Activated CD8-positive, alpha-beta memory T cell treated with anti-CD3 and anti-CD28 coated beads, Interleukin-2, amount 10 ng/mL, durations not matched to agents 7 days and 5 days (primary cell): ENCODE results near the gene FAM163B. TPM values are rescaled to one million over a fixed set of nuclear protein-coding genes. Genes with fewer than 3 reads are reported as not detected.

Source experiments
- ATAC-seq: fragments of 150-1000 bp; cut with Tn5 transposase; one replicate; pipeline ENCODE4 v1.10.0; 2021; ENCODE audit warnings: moderate library complexity
- CTCF ChIA-PET: fragments of 350-600 bp; sonication (Branson Sonifier 250); formaldehyde crosslinking; loops from one replicate; lab custom pipeline; 2021; ENCODE audit warnings: antibody characterized with exemption; lab: Charles Lee
- DNase-seq: peaks from one replicate; pipeline ENCODE4 v3.0.0-alpha.2; 2020
- H3K27ac Mint-ChIP-seq: one replicate; pipeline ENCODE4 v1.8.0; 2021; ENCODE audit warnings: mild to moderate bottlenecking, mixed read lengths
- H3K27me3 Mint-ChIP-seq: one replicate; pipeline ENCODE4 v1.8.0; 2021; ENCODE audit warnings: mixed read lengths
- H3K36me3 Mint-ChIP-seq: one replicate; pipeline ENCODE4 v1.8.0; 2021; ENCODE audit warnings: mild to moderate bottlenecking, mixed read lengths
- H3K4me1 Mint-ChIP-seq: one replicate; pipeline ENCODE4 v1.8.0; 2021; ENCODE audit warnings: mixed read lengths
- H3K4me3 Mint-ChIP-seq: one replicate; pipeline ENCODE4 v1.8.0; 2021; ENCODE audit warnings: mild to moderate bottlenecking, moderate library complexity, mixed read lengths
- H3K9me3 Mint-ChIP-seq: one replicate; pipeline ENCODE4 v1.8.0; 2022; ENCODE audit warnings: low read depth, mixed read lengths
- total RNA-seq, 2 experiments: library from RNA; stranded (reverse); gene quantifications; one replicate each; pipeline ENCODE4 v1.2.3, GENCODE V29; 2021

FAM163B gene
- total RNA-seq, 2 experiments from 2014 or later, result not detected

- no peaks in the 10 kb centered on the region for H3K36me3 Mint-ChIP-seq
- ATAC-seq (no peak), DNase-seq (no peak)
- H3K27me3 Mint-ChIP-seq, result peaks cover 55% of the 10 kb centered on the region
- H3K4me3 Mint-ChIP-seq, result no peak overlapping the region
- no peaks in the 10 kb centered on the region for H3K4me1 Mint-ChIP-seq
- CTCF ChIA-PET, result no interaction called here
- no peak overlapping the region for H3K27ac Mint-ChIP-seq
- H3K9me3 Mint-ChIP-seq, result no peaks in the 10 kb centered on the region
Observed at GRCh38 chr9:133577737-133578112, 31.5 kb downstream of the FAM163B start.

DNA sequence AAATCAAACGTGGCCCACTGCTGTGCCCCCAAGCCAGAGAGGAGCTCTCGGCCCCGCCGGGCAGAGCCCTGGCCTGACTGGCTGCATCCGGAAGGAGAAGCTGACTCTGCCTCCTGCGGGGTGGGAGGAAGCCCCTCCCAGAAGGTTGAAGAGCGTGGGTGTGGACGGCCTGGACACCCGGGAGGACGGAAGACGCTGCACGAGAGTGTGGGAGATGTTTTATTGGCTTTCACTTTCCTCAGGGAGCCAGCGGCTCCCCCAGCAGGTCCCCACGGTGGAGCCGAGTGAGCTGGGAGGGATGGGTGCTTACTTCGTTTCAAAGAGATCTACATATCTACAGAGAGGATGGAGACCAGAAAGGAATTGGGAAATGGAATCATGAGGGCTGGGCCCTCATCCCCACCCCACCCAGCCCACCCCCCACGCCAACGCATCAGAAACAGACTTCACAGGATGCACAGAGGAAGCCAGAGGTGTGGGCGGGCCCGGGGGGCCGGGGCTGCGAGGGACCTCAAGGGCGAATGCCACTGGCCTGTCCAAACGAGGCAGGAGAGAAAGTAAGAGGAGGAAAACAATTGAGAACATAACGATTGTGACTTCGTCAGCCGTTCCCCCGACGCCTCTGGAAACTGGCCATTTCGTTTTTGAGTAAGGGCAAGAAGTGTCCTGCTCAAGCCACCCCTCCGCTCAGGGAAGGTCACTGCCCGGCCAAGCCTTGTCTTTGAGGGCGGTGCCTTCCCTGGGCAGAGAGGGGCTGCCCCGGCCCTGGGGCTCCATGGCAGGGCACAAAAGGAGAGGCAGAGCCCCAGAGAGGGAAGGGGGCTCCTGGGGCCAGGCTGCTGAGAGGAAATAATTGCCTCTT is 32.1 kb downstream of the FAM163B start:
- H3K4me1 Mint-ChIP-seq, result no peaks in the 10 kb centered on the region
- CTCF ChIA-PET, result no interaction called here

GRCh38 chr9:133576031-133576874 is 32.9 kb downstream of the FAM163B start:
- no peaks in the 10 kb centered on the region for H3K36me3 Mint-ChIP-seq
- no peak for ATAC-seq
- DNase-seq, result no peak
- H3K4me3 Mint-ChIP-seq, result no peak overlapping the region
- CTCF ChIA-PET, result no interaction called here
- H3K4me1 Mint-ChIP-seq, result no peaks in the 10 kb centered on the region
- peaks cover 45% of the 10 kb centered on the region for H3K27me3 Mint-ChIP-seq
- H3K9me3 Mint-ChIP-seq, result no peaks in the 10 kb centered on the region
- no peak overlapping the region for H3K27ac Mint-ChIP-seq

More for the DNA sequence above, 32.1 kb downstream of the FAM163B start:
- H3K4me3 Mint-ChIP-seq, result no peak overlapping the region
- DNase-seq, result no peak
- peaks cover 54% of the 10 kb centered on the region for H3K27me3 Mint-ChIP-seq
- H3K9me3 Mint-ChIP-seq, result no peaks in the 10 kb centered on the region
- no peak for ATAC-seq
- H3K27ac Mint-ChIP-seq, result no peak overlapping the region
- H3K36me3 Mint-ChIP-seq, result no peaks in the 10 kb centered on the region

- Mint-ChIP-seq H3K27me3 (peaks cover 38% of the 10 kb centered on the region), H3K4me3 (no peak overlapping the region), H3K9me3 (no peaks in the 10 kb centered on the region), H3K27ac (no peak overlapping the region), H3K36me3 (no peaks in the 10 kb centered on the region), H3K4me1 (no peaks in the 10 kb centered on the region)
- ATAC-seq (no peak), DNase-seq (no peak)
- CTCF ChIA-PET, result no interaction called here
Observed at GRCh38 chr9:133575186-133576030, 33.8 kb downstream of the FAM163B start.

GRCh38 chr9:133574771-133575170 is 34.4 kb downstream of the FAM163B start:
- Mint-ChIP-seq H3K27me3 (peaks cover 31% of the 10 kb centered on the region), H3K36me3 (no peaks in the 10 kb centered on the region), H3K4me3 (no peak overlapping the region), H3K27ac (no peak overlapping the region), H3K9me3 (no peaks in the 10 kb centered on the region), H3K4me1 (no peaks in the 10 kb centered on the region)
- no peak for ATAC-seq
- CTCF ChIA-PET, result no interaction called here
- DNase-seq, result no peak

GRCh38 chr9:133573791-133574515 is 35.2 kb downstream of the FAM163B start:
- Mint-ChIP-seq H3K36me3 (no peaks in the 10 kb centered on the region), H3K4me3 (no peak overlapping the region), H3K9me3 (no peaks in the 10 kb centered on the region), H3K4me1 (no peaks in the 10 kb centered on the region), H3K27ac (no peak overlapping the region), H3K27me3 (peaks cover 24% of the 10 kb centered on the region)
- DNase-seq, result no peak
- ATAC-seq, result no peak
- CTCF ChIA-PET, result no interaction called here

- Mint-ChIP-seq H3K4me3 (no peak overlapping the region), H3K9me3 (no peaks in the 10 kb centered on the region), H3K36me3 (no peaks in the 10 kb centered on the region), H3K4me1 (no peaks in the 10 kb centered on the region), H3K27me3 (peaks cover 16% of the 10 kb centered on the region), H3K27ac (no peak overlapping the region)
- CTCF ChIA-PET, result no interaction called here
- DNase-seq, result no peak
- ATAC-seq, result no peak
Observed at GRCh38 chr9:133572821-133573361, 36.3 kb downstream of the FAM163B start.

DNA sequence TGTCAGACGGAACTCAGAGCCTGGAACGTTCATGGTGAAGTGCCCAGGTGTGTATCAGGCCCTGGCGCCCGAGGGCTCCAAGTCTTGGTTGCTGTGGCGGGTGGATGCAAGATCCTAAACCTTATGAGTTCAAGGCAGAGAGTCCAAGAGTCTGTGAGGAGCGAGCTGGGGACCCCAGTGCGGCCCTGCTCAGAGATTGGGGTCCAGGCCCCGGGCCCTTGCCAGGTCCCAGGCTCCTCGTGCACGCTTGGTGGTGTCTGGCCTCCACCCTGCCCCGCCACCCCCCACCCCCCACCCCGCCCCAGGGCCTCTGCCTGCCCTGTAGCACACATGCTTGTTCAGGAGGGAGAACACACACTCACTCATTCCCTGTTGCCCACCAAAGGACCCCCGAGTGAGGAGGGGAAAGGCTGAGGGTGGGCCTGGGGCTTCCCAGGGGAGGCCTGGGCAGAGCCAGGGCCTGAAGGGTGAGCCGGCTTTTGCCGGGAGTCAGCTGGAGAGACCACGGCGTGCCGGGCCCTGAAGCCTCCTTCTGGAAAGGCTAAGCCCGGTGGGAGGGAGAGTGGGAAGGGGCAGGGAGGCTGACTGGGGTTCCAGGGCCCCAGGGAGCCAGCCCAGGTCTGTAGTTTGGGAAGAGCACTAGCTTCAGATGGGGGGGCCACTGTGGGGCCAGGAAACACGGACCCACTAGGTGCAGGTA is 37.1 kb downstream of the FAM163B start:
- peaks cover 10% of the 10 kb centered on the region for H3K27me3 Mint-ChIP-seq
- CTCF ChIA-PET, result no interaction called here
- no peaks in the 10 kb centered on the region for H3K36me3 Mint-ChIP-seq
- no peaks in the 10 kb centered on the region for H3K4me1 Mint-ChIP-seq
- no peak overlapping the region for H3K27ac Mint-ChIP-seq
- H3K4me3 Mint-ChIP-seq, result no peak overlapping the region
- H3K9me3 Mint-ChIP-seq, result no peaks in the 10 kb centered on the region
- DNase-seq (no peak), ATAC-seq (no peak)

GRCh38 chr9:133571391-133571890 is 37.7 kb downstream of the FAM163B start:
- ATAC-seq, result no peak
- Mint-ChIP-seq H3K36me3 (no peaks in the 10 kb centered on the region), H3K4me3 (no peak overlapping the region), H3K4me1 (no peaks in the 10 kb centered on the region), H3K27me3 (peaks cover 5% of the 10 kb centered on the region), H3K27ac (no peak overlapping the region), H3K9me3 (no peaks in the 10 kb centered on the region)
- CTCF ChIA-PET, result no interaction called here
- no peak for DNase-seq

DNA sequence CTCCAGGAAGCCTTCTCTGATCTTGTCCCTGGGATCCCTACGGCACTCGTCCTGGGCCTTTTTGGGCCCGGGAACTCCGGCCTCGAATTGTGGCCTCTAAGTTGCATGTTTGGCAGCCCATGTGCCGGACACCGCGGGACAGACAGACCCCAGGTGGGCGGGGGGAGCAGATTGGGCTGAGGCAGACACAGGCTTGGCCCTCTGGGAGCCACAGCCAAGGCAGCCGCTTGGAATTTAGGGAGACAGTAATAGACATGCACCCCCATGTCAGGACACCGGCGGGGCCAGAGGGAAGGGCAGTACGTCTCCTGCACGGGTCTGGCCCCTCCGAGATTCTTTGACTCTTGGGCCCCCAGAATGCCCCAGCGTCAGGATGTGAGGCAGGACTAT is 38.5 kb downstream of the FAM163B start:
- ATAC-seq, result no peak
- no peak for DNase-seq
- no peaks in the 10 kb centered on the region for H3K9me3 Mint-ChIP-seq
- no peaks in the 10 kb centered on the region for H3K27me3 Mint-ChIP-seq
- H3K4me3 Mint-ChIP-seq, result no peak overlapping the region
- H3K4me1 Mint-ChIP-seq, result no peaks in the 10 kb centered on the region
- CTCF ChIA-PET, result no interaction called here
- H3K27ac Mint-ChIP-seq, result no peak overlapping the region
- H3K36me3 Mint-ChIP-seq, result no peaks in the 10 kb centered on the region

- CTCF ChIA-PET, result no interaction called here
- H3K9me3 Mint-ChIP-seq, result no peaks in the 10 kb centered on the region
- no peaks in the 10 kb centered on the region for H3K36me3 Mint-ChIP-seq
- ATAC-seq (no peak), DNase-seq (no peak)
- H3K4me1 Mint-ChIP-seq, result no peaks in the 10 kb centered on the region
- no peak overlapping the region for H3K4me3 Mint-ChIP-seq
- no peak overlapping the region for H3K27ac Mint-ChIP-seq
- no peaks in the 10 kb centered on the region for H3K27me3 Mint-ChIP-seq
Observed at GRCh38 chr9:133569891-133570690, 39.1 kb downstream of the FAM163B start.
